ENCODE results near the gene SKIDA1. TPM values are rescaled to one million over a fixed set of nuclear protein-coding genes. Genes with fewer than 3 reads are reported as not detected.

SKIDA1 gene
- total and polyA plus RNA-seq, 2 donors: 0.73 to 0.85 TPM

GRCh38 chr10:21519397-21519933 lies 6.0 kb downstream of the SKIDA1 start:
- peaks cover 20 to 52% of the 10 kb centered on the region in 2 donors for H3K4me1 ChIP-seq (ENCODE audit: control insufficient read depth in 2 of 2, insufficient read depth in 2 of 2, low read length in 2 of 2)
- H3K27me3 ChIP-seq (ENCODE audit: control insufficient read depth in 2 of 2, insufficient read depth in 1 of 2, low read length in 1 of 2): peaks cover 52 to 57% of the 10 kb centered on the region in 2 donors
- no peaks in the 10 kb centered on the region for H3K9me3 ChIP-seq (ENCODE audit: control insufficient read depth in 2 of 2, insufficient read depth in 1 of 2, low read length in 1 of 2)
- peak overlapping the region; percentile 35 to 41 for H3K4me3 ChIP-seq (ENCODE audit: low read length in 2 of 2)
- DNase-seq (ENCODE audit: low read depth in 6 of 9, low spot score in 9 of 9): peak in 1 of 9 donors; percentile 39
- H3K36me3 ChIP-seq (ENCODE audit: control insufficient read depth in 2 of 2, insufficient read depth in 2 of 2, low read length in 1 of 2): no peaks in the 10 kb centered on the region
- WGBS: 4% methylated on average over 11 of the region's 11 CpGs
- H3K27ac ChIP-seq (ENCODE audit: low read depth in 1 of 2, low read length in 1 of 2): peak overlapping the region; percentile 18 to 75

- Histone ChIP-seq H3K9me3 (ENCODE audit: control insufficient read depth in 2 of 2, insufficient read depth in 1 of 2, low read length in 1 of 2) (no peaks in the 10 kb centered on the region), H3K4me3 (ENCODE audit: low read length in 2 of 2) (peak overlapping the region; percentile 29 to 41), H3K27ac (ENCODE audit: low read depth in 1 of 2, low read length in 1 of 2) (peak overlapping the region; percentile 42 to 75), H3K4me1 (ENCODE audit: control insufficient read depth in 2 of 2, insufficient read depth in 2 of 2, low read length in 2 of 2) (peaks cover 20 to 52% of the 10 kb centered on the region in 2 donors), H3K27me3 (ENCODE audit: control insufficient read depth in 2 of 2, insufficient read depth in 1 of 2, low read length in 1 of 2) (peaks cover 54 to 63% of the 10 kb centered on the region in 2 donors), H3K36me3 (ENCODE audit: control insufficient read depth in 2 of 2, insufficient read depth in 2 of 2, low read length in 1 of 2) (no peaks in the 10 kb centered on the region)
- 4% methylated on average over 16 of the region's 16 CpGs for WGBS
- DNase-seq (ENCODE audit: low read depth in 6 of 9, low spot score in 9 of 9): peak in 1 of 9 donors; percentile 51
Observed at GRCh38 chr10:21518641-21519396, 6.7 kb downstream of the SKIDA1 start.

GRCh38 chr10:21518149-21518640 lies 7.3 kb downstream of the SKIDA1 start:
- Histone ChIP-seq H3K36me3 (ENCODE audit: control insufficient read depth in 2 of 2, insufficient read depth in 2 of 2, low read length in 1 of 2) (no peaks in the 10 kb centered on the region), H3K9me3 (ENCODE audit: control insufficient read depth in 2 of 2, insufficient read depth in 1 of 2, low read length in 1 of 2) (no peaks in the 10 kb centered on the region), H3K27me3 (ENCODE audit: control insufficient read depth in 2 of 2, insufficient read depth in 1 of 2, low read length in 1 of 2) (peaks cover 56 to 69% of the 10 kb centered on the region in 2 donors), H3K27ac (ENCODE audit: low read depth in 1 of 2, low read length in 1 of 2) (peak overlapping the region in 1 of 2 donors; percentile 75), H3K4me3 (ENCODE audit: low read length in 2 of 2) (peak overlapping the region; percentile 29 to 41), H3K4me1 (ENCODE audit: control insufficient read depth in 2 of 2, insufficient read depth in 2 of 2, low read length in 2 of 2) (peaks cover 20 to 48% of the 10 kb centered on the region in 2 donors)
- peak in 1 of 9 donors; percentile 69 for DNase-seq (ENCODE audit: low read depth in 6 of 9, low spot score in 9 of 9)
- WGBS: 4% methylated on average over 13 of the region's 13 CpGs

GRCh38 chr10:21517134-21518031 lies 8.1 kb downstream of the SKIDA1 start:
- H3K27ac ChIP-seq (ENCODE audit: low read depth in 1 of 2, low read length in 1 of 2): peak overlapping the region; percentile 61 to 65
- H3K27me3 ChIP-seq (ENCODE audit: control insufficient read depth in 2 of 2, insufficient read depth in 1 of 2, low read length in 1 of 2): peaks cover 56 to 71% of the 10 kb centered on the region in 2 donors
- no peaks in the 10 kb centered on the region for H3K36me3 ChIP-seq (ENCODE audit: control insufficient read depth in 2 of 2, insufficient read depth in 2 of 2, low read length in 1 of 2)
- WGBS: under 1% methylated on average over 73 of the region's 73 CpGs
- peak in 2 of 9 donors; percentile 46 to 67 for DNase-seq (ENCODE audit: low read depth in 6 of 9, low spot score in 9 of 9)
- peaks cover 20 to 46% of the 10 kb centered on the region in 2 donors for H3K4me1 ChIP-seq (ENCODE audit: control insufficient read depth in 2 of 2, insufficient read depth in 2 of 2, low read length in 2 of 2)
- H3K9me3 ChIP-seq (ENCODE audit: control insufficient read depth in 2 of 2, insufficient read depth in 1 of 2, low read length in 1 of 2): no peaks in the 10 kb centered on the region
- H3K4me3 ChIP-seq (ENCODE audit: low read length in 2 of 2): peak overlapping the region; percentile 41 to 68

DNA sequence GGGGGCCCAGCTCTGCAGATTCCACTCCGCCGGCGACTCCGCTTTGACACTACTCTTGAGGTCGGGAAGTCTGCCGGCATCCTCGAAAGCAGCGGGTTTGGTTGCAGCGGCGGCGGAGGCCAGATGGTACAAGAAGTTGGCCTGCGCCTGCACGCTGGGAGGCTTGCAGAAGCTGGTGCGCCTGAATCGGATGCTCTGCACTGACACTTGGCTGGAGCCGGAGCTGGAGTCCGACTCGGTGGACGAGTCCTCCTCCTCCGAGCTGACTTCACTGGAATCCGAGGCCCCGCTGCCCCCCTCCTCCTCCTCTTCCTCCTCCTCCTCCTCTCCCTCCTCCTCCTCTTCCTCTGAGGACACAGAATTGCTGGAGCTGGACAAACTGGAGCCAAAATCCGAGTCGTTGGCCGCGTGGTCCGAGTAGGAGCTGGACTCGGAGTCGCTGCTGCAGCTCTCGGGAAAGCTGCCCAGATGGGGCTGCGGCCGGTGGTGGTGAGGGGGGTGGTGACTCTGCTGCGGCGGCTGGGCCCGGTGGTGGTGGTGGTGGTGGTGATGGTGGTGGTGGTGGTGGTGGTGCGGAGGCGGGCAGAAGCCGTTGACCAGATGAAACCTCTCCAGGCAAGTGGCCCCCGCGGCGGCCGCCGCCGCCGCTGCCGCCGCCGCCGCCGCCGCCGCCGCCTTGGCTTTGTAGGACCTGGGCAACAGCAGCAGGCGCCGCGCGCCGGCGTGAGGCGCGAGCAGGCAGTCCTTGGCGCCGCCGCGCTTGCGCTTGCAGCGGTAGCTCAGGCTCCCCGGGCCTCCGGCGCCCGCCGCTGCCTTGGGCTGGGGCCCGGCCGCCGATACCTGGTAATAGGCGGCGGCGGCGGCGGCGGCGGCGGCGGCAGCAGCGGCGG lies 9.0 kb downstream of the SKIDA1 start:
- Histone ChIP-seq H3K27me3 (ENCODE audit: control insufficient read depth in 2 of 2, insufficient read depth in 1 of 2, low read length in 1 of 2) (peaks cover 56 to 71% of the 10 kb centered on the region in 2 donors), H3K27ac (ENCODE audit: low read depth in 1 of 2, low read length in 1 of 2) (peak overlapping the region; percentile 10 to 60), H3K4me1 (ENCODE audit: control insufficient read depth in 2 of 2, insufficient read depth in 2 of 2, low read length in 2 of 2) (peaks cover 20 to 46% of the 10 kb centered on the region in 2 donors), H3K36me3 (ENCODE audit: control insufficient read depth in 2 of 2, insufficient read depth in 2 of 2, low read length in 1 of 2) (no peaks in the 10 kb centered on the region), H3K4me3 (ENCODE audit: low read length in 2 of 2) (peak overlapping the region; percentile 45 to 68), H3K9me3 (ENCODE audit: control insufficient read depth in 2 of 2, insufficient read depth in 1 of 2, low read length in 1 of 2) (no peaks in the 10 kb centered on the region)
- peak in 3 of 9 donors; percentile 58 to 75 (median 60) for DNase-seq (ENCODE audit: low read depth in 6 of 9, low spot score in 9 of 9)
- under 1% methylated on average over 86 of the region's 86 CpGs for WGBS

DNA sequence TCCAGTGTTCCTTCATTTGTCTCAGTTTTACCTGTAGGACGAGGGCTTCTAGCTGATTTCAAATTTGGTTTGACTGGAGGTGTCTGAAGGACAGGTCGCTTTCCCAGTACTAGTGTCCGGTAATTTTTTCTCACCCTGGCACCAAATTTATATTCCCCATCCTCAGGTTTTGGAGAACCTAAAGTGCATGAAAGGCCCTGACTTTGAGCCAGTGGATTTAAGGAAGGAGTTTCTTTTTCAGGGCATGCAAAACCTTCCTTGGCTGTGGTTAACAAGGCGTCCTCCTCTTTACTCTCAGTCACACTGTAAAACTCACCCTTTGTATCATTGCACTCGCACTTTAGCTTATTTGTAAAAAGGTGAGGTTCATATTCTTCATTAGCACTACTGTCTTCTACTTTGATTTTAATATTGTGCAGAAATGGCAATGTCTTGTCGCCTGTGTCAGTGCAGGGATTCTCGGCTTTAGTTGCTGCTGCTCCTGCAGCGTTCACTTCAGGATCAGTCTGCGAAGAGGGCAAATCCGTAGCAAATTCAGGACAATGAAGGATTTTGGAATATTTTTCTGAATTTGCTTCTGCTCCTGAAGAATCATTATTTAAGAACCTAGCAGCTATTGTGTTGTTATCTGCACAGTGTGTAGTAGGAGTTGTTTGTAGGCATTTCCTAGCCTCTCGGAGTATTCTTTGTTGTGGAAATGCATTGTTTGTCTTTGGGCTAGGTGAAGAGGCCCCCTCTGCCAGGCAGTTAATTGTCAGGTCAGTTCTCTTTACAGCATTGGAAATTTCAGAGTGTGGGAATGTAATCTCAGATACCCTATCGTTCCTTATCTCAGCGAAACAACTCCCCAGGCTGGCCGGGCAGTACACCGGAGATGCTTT lies 9.9 kb downstream of the SKIDA1 start:
- peak in 1 of 9 donors; percentile 49 for DNase-seq (ENCODE audit: low read depth in 6 of 9, low spot score in 9 of 9)
- Histone ChIP-seq H3K9me3 (ENCODE audit: control insufficient read depth in 2 of 2, insufficient read depth in 1 of 2, low read length in 1 of 2) (no peaks in the 10 kb centered on the region), H3K27me3 (ENCODE audit: control insufficient read depth in 2 of 2, insufficient read depth in 1 of 2, low read length in 1 of 2) (peaks cover 56 to 71% of the 10 kb centered on the region in 2 donors), H3K27ac (ENCODE audit: low read depth in 1 of 2, low read length in 1 of 2) (no peak overlapping the region), H3K36me3 (ENCODE audit: control insufficient read depth in 2 of 2, insufficient read depth in 2 of 2, low read length in 1 of 2) (no peaks in the 10 kb centered on the region), H3K4me3 (ENCODE audit: low read length in 2 of 2) (peak overlapping the region; percentile 45 to 68), H3K4me1 (ENCODE audit: control insufficient read depth in 2 of 2, insufficient read depth in 2 of 2, low read length in 2 of 2) (peaks cover 20 to 47% of the 10 kb centered on the region in 2 donors)
- WGBS: 61% methylated on average over 15 of the region's 15 CpGs

GRCh38 chr10:21514818-21515351 lies 10.6 kb downstream of the SKIDA1 start:
- H3K27me3 ChIP-seq (ENCODE audit: control insufficient read depth in 2 of 2, insufficient read depth in 1 of 2, low read length in 1 of 2): peaks cover 54 to 75% of the 10 kb centered on the region in 2 donors
- H3K4me1 ChIP-seq (ENCODE audit: control insufficient read depth in 2 of 2, insufficient read depth in 2 of 2, low read length in 2 of 2): peaks cover 18 to 49% of the 10 kb centered on the region in 2 donors
- H3K4me3 ChIP-seq (ENCODE audit: low read length in 2 of 2): no peak overlapping the region
- DNase-seq (ENCODE audit: low read depth in 6 of 9, low spot score in 9 of 9): no peak
- H3K9me3 ChIP-seq (ENCODE audit: control insufficient read depth in 2 of 2, insufficient read depth in 1 of 2, low read length in 1 of 2): no peaks in the 10 kb centered on the region
- no peaks in the 10 kb centered on the region for H3K36me3 ChIP-seq (ENCODE audit: control insufficient read depth in 2 of 2, insufficient read depth in 2 of 2, low read length in 1 of 2)
- WGBS: 93% methylated on average over 10 of the region's 10 CpGs
- no peak overlapping the region for H3K27ac ChIP-seq (ENCODE audit: low read depth in 1 of 2, low read length in 1 of 2)
